Central memory CD8-positive, alpha-beta T cell (primary cell): ENCODE data around the gene CCER1.

Source experiments
- ATAC-seq: fragments of 150-1000 bp; cut with Tn5 transposase; replicated peaks from 2 replicates; pipeline ENCODE4 v1.10.0; 2022; ENCODE audit warnings: mild to moderate bottlenecking, moderate FRiP score, moderate number of reproducible peaks; ENCODE audit not compliant: poor library complexity, severe bottlenecking; ENCODE audit errors: extremely low read depth
- DNase-seq, 2 donors: peaks; one replicate each; pipeline ENCODE4 v3.0.0; 2021; ENCODE audit warnings: low spot score in 2 of 2
- H3K27ac Mint-ChIP-seq: one replicate; pipeline ENCODE4 v1.8.0; 2022; ENCODE audit warnings: low read depth, mild to moderate bottlenecking, moderate library complexity, mixed read lengths
- H3K27me3 Mint-ChIP-seq: one replicate; pipeline ENCODE4 v1.8.0; 2022; ENCODE audit warnings: mixed read lengths
- H3K36me3 Mint-ChIP-seq: one replicate; pipeline ENCODE4 v1.8.0; 2022; ENCODE audit warnings: mild to moderate bottlenecking, moderate library complexity, mixed read lengths; ENCODE audit not compliant: insufficient read depth
- H3K4me1 Mint-ChIP-seq: one replicate; pipeline ENCODE4 v1.8.0; 2022; ENCODE audit warnings: mixed read lengths
- H3K4me3 Mint-ChIP-seq: one replicate; pipeline ENCODE4 v1.8.0; 2022; ENCODE audit warnings: mild to moderate bottlenecking, moderate library complexity, mixed read lengths
- H3K9me3 Mint-ChIP-seq: one replicate; pipeline ENCODE4 v1.8.0; 2022; ENCODE audit warnings: mixed read lengths

CCER1 gene

GRCh38 chr12:90937651-90938050, 17.3 kb downstream of the CCER1 start:
- no peak overlapping the region for H3K4me3 Mint-ChIP-seq
- H3K27ac Mint-ChIP-seq = no peak overlapping the region

DNA sequence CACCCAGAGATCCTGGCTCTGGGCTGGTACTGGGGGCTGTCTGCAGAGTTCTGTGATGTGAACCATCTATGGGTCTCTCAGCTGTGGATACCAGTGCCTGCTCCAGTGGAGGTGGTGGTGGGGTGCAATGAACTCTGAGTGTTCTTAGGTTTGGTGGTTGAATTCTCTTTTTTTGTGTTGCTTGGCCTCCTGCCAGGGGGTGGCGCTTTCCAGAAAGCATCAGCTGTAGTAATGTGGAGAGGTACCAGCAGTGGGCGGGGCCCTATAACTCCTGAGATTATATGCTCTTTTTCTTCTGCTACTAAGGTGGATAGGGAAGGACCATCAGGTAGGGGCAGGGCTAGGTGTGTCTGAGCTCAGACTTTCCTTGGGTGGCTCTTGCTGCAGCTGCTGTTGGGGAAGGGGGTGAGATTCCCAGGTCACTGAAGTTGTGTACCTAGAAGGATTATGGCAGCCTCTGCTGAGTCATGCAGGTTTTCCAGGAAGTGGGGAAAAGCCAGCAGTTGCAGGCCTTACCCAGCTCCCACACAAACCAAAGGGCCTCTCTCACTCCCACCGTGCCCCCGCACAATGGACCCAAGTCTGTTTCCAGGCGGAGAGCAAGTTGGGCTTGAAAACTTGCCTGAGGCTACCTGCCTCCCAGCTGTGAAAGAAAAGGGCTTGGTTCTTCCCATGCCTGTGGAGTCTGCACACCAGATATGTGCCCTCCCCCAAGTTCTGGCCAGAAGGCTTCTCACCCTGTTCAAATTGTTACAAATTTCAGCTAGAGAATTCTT, 18.6 kb downstream of the CCER1 start:
- peaks cover 41% of the 10 kb centered on the region for H3K27me3 Mint-ChIP-seq
- no peak overlapping the region for H3K27ac Mint-ChIP-seq
- no peaks in the 10 kb centered on the region for H3K36me3 Mint-ChIP-seq
- H3K9me3 Mint-ChIP-seq = no peaks in the 10 kb centered on the region
- ATAC-seq (no peak), DNase-seq (no peak)
- H3K4me3 Mint-ChIP-seq = no peak overlapping the region
- no peaks in the 10 kb centered on the region for H3K4me1 Mint-ChIP-seq

More at GRCh38 chr12:90937651-90938050, 17.3 kb downstream of the CCER1 start:
- peaks cover 41% of the 10 kb centered on the region for H3K27me3 Mint-ChIP-seq
- no peaks in the 10 kb centered on the region for H3K9me3 Mint-ChIP-seq
- H3K36me3 Mint-ChIP-seq = no peaks in the 10 kb centered on the region
- H3K4me1 Mint-ChIP-seq = no peaks in the 10 kb centered on the region
- DNase-seq (no peak), ATAC-seq (no peak)

GRCh38 chr12:90925562-90925961, 29.4 kb downstream of the CCER1 start:
- no peak for DNase-seq
- peaks cover 12% of the 10 kb centered on the region for H3K27me3 Mint-ChIP-seq
- no peaks in the 10 kb centered on the region for H3K4me1 Mint-ChIP-seq
- H3K9me3 Mint-ChIP-seq = peaks cover 15% of the 10 kb centered on the region
- H3K36me3 Mint-ChIP-seq = no peaks in the 10 kb centered on the region
- ATAC-seq = no peak
- H3K4me3 Mint-ChIP-seq = no peak overlapping the region
- H3K27ac Mint-ChIP-seq = no peak overlapping the region

DNA sequence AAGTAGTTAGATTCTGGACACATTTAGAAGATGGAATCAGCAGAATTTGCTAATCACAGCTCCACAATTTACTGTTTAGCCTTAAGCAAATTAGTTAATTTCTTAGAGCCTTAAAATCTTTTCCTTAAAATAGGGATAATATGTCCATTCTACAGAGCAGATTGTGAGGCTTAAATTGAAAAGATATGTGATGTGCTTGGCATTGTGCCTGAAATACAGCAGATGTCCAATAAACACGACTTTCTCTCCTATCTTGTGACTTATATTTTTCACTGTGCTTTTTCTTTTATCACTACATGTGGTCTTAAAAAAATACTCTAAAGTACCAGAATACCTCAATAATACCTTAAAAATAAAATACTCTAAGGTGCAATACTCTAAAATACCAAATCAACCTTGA, 30.6 kb downstream of the CCER1 start:
- Mint-ChIP-seq H3K9me3 (peaks cover 5% of the 10 kb centered on the region), H3K4me1 (no peaks in the 10 kb centered on the region), H3K36me3 (no peaks in the 10 kb centered on the region), H3K27ac (no peak overlapping the region), H3K4me3 (no peak overlapping the region), H3K27me3 (peaks cover 12% of the 10 kb centered on the region)
- DNase-seq = no peak
- no peak for ATAC-seq

DNA sequence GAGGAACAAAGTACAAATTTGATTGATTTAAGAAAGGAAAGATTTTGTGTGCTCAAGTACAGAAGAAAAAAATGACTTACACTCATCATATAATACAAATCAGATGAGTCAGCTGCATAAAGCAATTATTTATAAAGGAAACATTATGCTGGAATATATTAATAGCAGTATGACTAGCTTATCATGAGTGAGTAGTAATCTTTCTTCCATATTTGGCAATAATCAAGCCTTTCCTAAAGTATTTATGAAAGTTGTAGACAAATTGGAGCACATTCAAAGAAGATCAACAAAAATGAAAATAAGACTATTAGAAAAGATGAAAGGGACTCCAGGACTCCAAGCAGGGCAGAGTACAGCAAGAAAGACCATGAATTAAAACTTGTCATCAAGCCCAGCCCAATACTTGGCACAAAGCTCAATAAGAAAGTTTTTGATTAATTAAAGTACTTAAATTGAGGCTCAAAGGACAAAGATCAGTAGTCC, 32.8 kb downstream of the CCER1 start:
- H3K27me3 Mint-ChIP-seq = peaks cover 12% of the 10 kb centered on the region
- no peaks in the 10 kb centered on the region for H3K9me3 Mint-ChIP-seq
- DNase-seq (no peak), ATAC-seq (no peak)
- H3K4me3 Mint-ChIP-seq = no peak overlapping the region
- no peak overlapping the region for H3K27ac Mint-ChIP-seq
- no peaks in the 10 kb centered on the region for H3K4me1 Mint-ChIP-seq
- H3K36me3 Mint-ChIP-seq = no peaks in the 10 kb centered on the region

- Mint-ChIP-seq H3K9me3 (no peaks in the 10 kb centered on the region), H3K27me3 (peaks cover 12% of the 10 kb centered on the region), H3K4me3 (no peak overlapping the region), H3K27ac (no peak overlapping the region), H3K36me3 (no peaks in the 10 kb centered on the region), H3K4me1 (no peaks in the 10 kb centered on the region)
- ATAC-seq = no peak
- DNase-seq = no peak
Observed at GRCh38 chr12:90921536-90921935, 33.4 kb downstream of the CCER1 start.

- peaks cover 12% of the 10 kb centered on the region for H3K27me3 Mint-ChIP-seq
- DNase-seq = no peak
- H3K4me3 Mint-ChIP-seq = no peak overlapping the region
- no peak overlapping the region for H3K27ac Mint-ChIP-seq
- H3K9me3 Mint-ChIP-seq = no peaks in the 10 kb centered on the region
- H3K36me3 Mint-ChIP-seq = no peaks in the 10 kb centered on the region
- no peak for ATAC-seq
- no peaks in the 10 kb centered on the region for H3K4me1 Mint-ChIP-seq
Observed at GRCh38 chr12:90920222-90920621, 34.8 kb downstream of the CCER1 start.

- Mint-ChIP-seq H3K36me3 (no peaks in the 10 kb centered on the region), H3K4me1 (no peaks in the 10 kb centered on the region), H3K4me3 (no peak overlapping the region), H3K9me3 (no peaks in the 10 kb centered on the region), H3K27ac (no peak overlapping the region), H3K27me3 (no peaks in the 10 kb centered on the region)
- no peak for DNase-seq
- no peak for ATAC-seq
Observed at GRCh38 chr12:90917431-90917830, 37.5 kb downstream of the CCER1 start.

DNA sequence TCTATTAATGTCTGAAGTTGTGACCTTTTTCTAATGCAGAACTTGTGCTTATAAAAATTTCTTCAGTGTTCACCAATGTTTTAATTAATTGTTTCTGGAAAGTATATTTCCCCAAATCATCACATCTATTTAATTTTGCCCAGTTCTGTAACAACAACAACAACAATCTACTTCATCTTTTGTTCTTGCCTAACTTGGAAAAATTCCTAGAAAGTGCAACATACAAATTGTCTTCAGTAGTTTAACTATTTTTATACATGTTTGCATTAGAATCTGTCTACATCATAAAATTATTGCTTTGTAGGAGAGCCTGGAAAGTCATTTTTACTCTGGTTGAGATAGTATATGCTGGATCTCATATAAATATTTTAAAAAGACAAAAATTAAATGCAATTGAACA, 38.5 kb downstream of the CCER1 start:
- Mint-ChIP-seq H3K27ac (no peak overlapping the region), H3K27me3 (no peaks in the 10 kb centered on the region), H3K36me3 (no peaks in the 10 kb centered on the region), H3K4me1 (no peaks in the 10 kb centered on the region), H3K4me3 (no peak overlapping the region), H3K9me3 (no peaks in the 10 kb centered on the region)
- ATAC-seq (no peak), DNase-seq (no peak)

DNA sequence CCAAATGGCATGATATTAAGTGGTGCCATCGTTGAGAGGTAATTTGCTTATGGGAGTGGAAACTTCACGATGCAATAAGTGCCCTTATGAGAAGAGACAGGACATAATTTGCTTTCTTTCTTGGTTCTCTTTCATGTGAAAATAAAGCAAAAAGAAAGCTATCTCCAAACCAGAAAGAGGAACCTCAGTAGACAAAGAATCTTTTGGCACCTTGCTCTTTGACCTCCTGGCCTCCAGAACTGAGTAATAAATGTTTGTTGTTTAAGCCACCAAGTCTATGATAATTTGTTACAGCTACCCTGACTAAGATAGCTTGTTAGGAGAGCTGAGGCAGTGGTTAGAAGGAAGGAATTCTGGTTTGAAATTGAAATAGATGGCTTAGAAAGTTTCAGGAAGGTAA, 39.6 kb downstream of the CCER1 start:
- Mint-ChIP-seq H3K27ac (no peak overlapping the region), H3K9me3 (no peaks in the 10 kb centered on the region), H3K36me3 (no peaks in the 10 kb centered on the region), H3K4me1 (no peaks in the 10 kb centered on the region), H3K27me3 (no peaks in the 10 kb centered on the region), H3K4me3 (no peak overlapping the region)
- ATAC-seq (no peak), DNase-seq (no peak)

- Mint-ChIP-seq H3K27ac (no peak overlapping the region), H3K4me3 (no peak overlapping the region), H3K4me1 (no peaks in the 10 kb centered on the region), H3K36me3 (no peaks in the 10 kb centered on the region), H3K9me3 (no peaks in the 10 kb centered on the region), H3K27me3 (no peaks in the 10 kb centered on the region)
- ATAC-seq (no peak), DNase-seq (no peak)
Observed at GRCh38 chr12:90910958-90911357, 44.0 kb downstream of the CCER1 start.

- H3K4me1 Mint-ChIP-seq = no peaks in the 10 kb centered on the region
- H3K4me3 Mint-ChIP-seq = no peak overlapping the region
- H3K27ac Mint-ChIP-seq = no peak overlapping the region
- no peak for ATAC-seq
- H3K9me3 Mint-ChIP-seq = no peaks in the 10 kb centered on the region
- H3K27me3 Mint-ChIP-seq = no peaks in the 10 kb centered on the region
- no peak for DNase-seq
- no peaks in the 10 kb centered on the region for H3K36me3 Mint-ChIP-seq
Observed at GRCh38 chr12:90909069-90909770, 45.8 kb downstream of the CCER1 start.

GRCh38 chr12:90908465-90908864, 46.5 kb downstream of the CCER1 start:
- no peaks in the 10 kb centered on the region for H3K36me3 Mint-ChIP-seq

More at GRCh38 chr12:90908465-90908864, 46.5 kb downstream of the CCER1 start:
- Mint-ChIP-seq H3K27ac (no peak overlapping the region), H3K4me1 (no peaks in the 10 kb centered on the region), H3K27me3 (no peaks in the 10 kb centered on the region), H3K4me3 (no peak overlapping the region), H3K9me3 (no peaks in the 10 kb centered on the region)
- ATAC-seq (no peak), DNase-seq (no peak)
